Vagina (tissue), 2 donors: ENCODE data around the gene KCNJ4. TPM values are rescaled to one million over a fixed set of nuclear protein-coding genes. Genes with fewer than 3 reads are reported as not detected.
A peak's percentile ranks its signal among the peaks of the same experiment; 100 is the strongest.

Source experiments
- DNase-seq, 2 donors: peaks; one replicate each; pipeline ENCODE4 v3.0.0-alpha.2; 2017; ENCODE audit errors: extremely low spot score in 2 of 2
- H3K27ac ChIP-seq: fragments of 200-600 bp; sonication (generic); one replicate; pipeline ENCODE4 v1.5.1; 2019
- H3K27me3 ChIP-seq: fragments of 200-600 bp; sonication (generic); one replicate; pipeline ENCODE4 v1.5.1; 2019
- H3K36me3 ChIP-seq, 2 donors: fragments of 200-600 bp; sonication (generic); one replicate each; pipeline ENCODE4 v1.5.1; 2017 to 2019
- H3K4me1 ChIP-seq: fragments of 200-600 bp; sonication (generic); one replicate; pipeline ENCODE4 v1.5.1; 2019
- H3K4me3 ChIP-seq, 2 donors: fragments of 200-600 bp; sonication (generic); 1 replicate in 1 of 2; 2 replicates in 1 of 2; pipeline ENCODE4 v1.5.1; 2016 to 2019
- H3K9me3 ChIP-seq: fragments of 200-600 bp; sonication (generic); one replicate; pipeline ENCODE4 v1.5.1; 2019
- POLR2A ChIP-seq, 2 donors: fragments of 450-650 bp; IDR thresholded peaks; one replicate each; pipeline ENCODE4 v1.6.1; 2017; ENCODE audit warnings: antibody characterized with exemption in 2 of 2, mild to moderate bottlenecking in 2 of 2, moderate library complexity in 2 of 2
- POLR2AphosphoS5 ChIP-seq, 2 donors: sonication (generic); formaldehyde crosslinking; IDR thresholded peaks; one replicate each; pipeline ENCODE4 v1.9.0; 2017; ENCODE audit warnings: antibody characterized with exemption in 2 of 2, mild to moderate bottlenecking in 2 of 2, low read depth in 1 of 2; ENCODE audit not compliant: insufficient read depth in 1 of 2
- intact Hi-C: fragments of 100-400 bp; cut with DNase I; formaldehyde crosslinking; loops from one replicate; pipeline ENCODE4 v1.15.1; 2023
- total RNA-seq: library from RNA; depleted of rRNA; stranded (reverse); fragments of >200 nt; gene quantifications from one replicate; pipeline ENCODE4 v1.2.3, GENCODE V29; 2016
- TF ChIP-seq, protein P1 (sequence below), 3 experiments: fragments of 450-650 bp in 2 of 3; fragments of 200-600 bp in 1 of 3; sonication (generic) in 1 of 3; IDR thresholded peaks; one replicate each; pipeline ENCODE4 v1.5.1; 2017 to 2019; ENCODE audit warnings: antibody characterized with exemption in 3 of 3, mild to moderate bottlenecking in 2 of 3, moderate library complexity in 2 of 3

KCNJ4 gene
- total RNA-seq, 1 donor from 2014 or later = not detected

DNA sequence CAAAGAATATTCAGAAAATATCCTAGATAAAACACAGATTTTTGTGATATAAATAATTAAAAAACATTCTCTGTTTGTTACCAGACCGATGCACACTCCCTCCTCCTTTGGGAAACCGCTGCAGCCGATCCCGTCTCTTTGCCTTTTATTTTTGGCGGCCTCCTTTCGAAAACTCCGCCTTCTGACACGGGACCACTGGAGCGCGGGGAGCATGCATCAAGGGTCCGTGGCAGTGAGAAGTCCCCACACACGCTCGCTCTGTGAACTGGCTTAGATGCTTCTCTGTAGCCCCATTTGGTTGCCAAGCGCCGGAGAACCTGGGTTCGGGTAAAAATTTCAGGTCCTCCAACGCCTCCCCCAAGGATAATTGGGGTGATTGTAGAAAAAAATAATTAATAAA is 34.1 kb upstream of the KCNJ4 start:
- H3K4me1 ChIP-seq = no peaks in the 10 kb centered on the region
- peaks cover 16 to 99% of the 10 kb centered on the region in 2 donors for H3K36me3 ChIP-seq
- TF ChIP-seq POLR2A (IDR thresholded peaks at IDR 0.05) (no peak), POLR2AphosphoS5 (IDR thresholded peaks at IDR 0.05; ENCODE audit: insufficient read depth in 1 of 2, low read depth in 1 of 2) (peak in 1 of 2 donors; percentile 27)
- no peak for DNase-seq
- H3K27me3 ChIP-seq = no peaks in the 10 kb centered on the region
- no peak overlapping the region for H3K27ac ChIP-seq
- intact Hi-C loops = no loop called here
- no peaks in the 10 kb centered on the region for H3K9me3 ChIP-seq
- no peak overlapping the region for H3K4me3 ChIP-seq

DNA sequence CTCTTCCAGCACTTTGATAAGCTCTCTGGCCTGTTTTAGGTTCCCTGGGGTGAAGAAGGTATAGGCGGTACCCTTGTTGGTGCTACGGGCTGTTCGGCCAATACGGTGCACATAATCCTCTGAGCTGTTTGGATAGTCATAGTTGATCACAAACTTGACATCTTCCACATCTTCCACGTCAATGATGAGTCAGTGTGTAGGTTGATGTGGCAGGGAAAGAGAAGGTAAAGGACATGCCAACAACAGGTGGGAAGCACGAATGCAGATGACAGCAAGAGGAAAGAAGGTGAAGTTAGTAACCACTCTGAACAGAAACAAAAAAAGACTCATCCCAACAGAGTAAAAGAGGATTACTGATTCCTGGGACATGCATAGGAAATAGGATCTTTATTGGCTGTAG is 32.9 kb upstream of the KCNJ4 start:
- H3K9me3 ChIP-seq = no peaks in the 10 kb centered on the region
- intact Hi-C loops = no loop called here
- no peaks in the 10 kb centered on the region for H3K27me3 ChIP-seq
- H3K4me1 ChIP-seq = no peaks in the 10 kb centered on the region
- TF ChIP-seq, protein P1, sequence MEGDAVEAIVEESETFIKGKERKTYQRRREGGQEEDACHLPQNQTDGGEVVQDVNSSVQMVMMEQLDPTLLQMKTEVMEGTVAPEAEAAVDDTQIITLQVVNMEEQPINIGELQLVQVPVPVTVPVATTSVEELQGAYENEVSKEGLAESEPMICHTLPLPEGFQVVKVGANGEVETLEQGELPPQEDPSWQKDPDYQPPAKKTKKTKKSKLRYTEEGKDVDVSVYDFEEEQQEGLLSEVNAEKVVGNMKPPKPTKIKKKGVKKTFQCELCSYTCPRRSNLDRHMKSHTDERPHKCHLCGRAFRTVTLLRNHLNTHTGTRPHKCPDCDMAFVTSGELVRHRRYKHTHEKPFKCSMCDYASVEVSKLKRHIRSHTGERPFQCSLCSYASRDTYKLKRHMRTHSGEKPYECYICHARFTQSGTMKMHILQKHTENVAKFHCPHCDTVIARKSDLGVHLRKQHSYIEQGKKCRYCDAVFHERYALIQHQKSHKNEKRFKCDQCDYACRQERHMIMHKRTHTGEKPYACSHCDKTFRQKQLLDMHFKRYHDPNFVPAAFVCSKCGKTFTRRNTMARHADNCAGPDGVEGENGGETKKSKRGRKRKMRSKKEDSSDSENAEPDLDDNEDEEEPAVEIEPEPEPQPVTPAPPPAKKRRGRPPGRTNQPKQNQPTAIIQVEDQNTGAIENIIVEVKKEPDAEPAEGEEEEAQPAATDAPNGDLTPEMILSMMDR (IDR thresholded peaks at IDR 0.05) = no peak
- no peak for TF ChIP-seq POLR2AphosphoS5 (IDR thresholded peaks at IDR 0.05; ENCODE audit: insufficient read depth in 1 of 2, low read depth in 1 of 2)
- no peak for TF ChIP-seq POLR2A (IDR thresholded peaks at IDR 0.05)
- H3K27ac ChIP-seq = no peak overlapping the region
- H3K4me3 ChIP-seq = no peak overlapping the region
- no peak for DNase-seq
- H3K36me3 ChIP-seq = peaks cover 13 to 99% of the 10 kb centered on the region in 2 donors

DNA sequence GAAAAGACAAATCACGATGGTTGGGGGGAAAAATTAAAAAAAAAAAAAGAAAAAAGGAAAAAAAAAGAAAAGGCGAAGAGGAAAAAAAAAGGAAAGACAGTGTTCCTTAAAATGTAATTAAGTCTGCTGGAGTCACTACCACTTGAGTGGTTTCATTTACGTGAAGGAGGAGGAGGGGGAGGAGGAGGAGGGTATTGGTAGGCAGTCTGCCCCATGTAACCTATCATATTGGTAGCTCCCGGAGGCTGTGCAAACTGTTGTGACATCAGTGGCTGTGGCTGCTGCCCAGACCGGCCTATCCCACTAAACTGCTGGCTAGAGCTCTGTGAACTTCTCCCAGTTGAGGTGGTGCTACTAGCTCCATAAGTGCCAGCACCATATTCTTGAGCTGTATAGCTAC is 30.8 kb upstream of the KCNJ4 start:
- no peaks in the 10 kb centered on the region for H3K4me1 ChIP-seq
- no peaks in the 10 kb centered on the region for H3K9me3 ChIP-seq
- TF ChIP-seq POLR2AphosphoS5 (IDR thresholded peaks at IDR 0.05; ENCODE audit: insufficient read depth in 1 of 2, low read depth in 1 of 2) (no peak), POLR2A (IDR thresholded peaks at IDR 0.05) (no peak)
- TF ChIP-seq, protein P1 (IDR thresholded peaks at IDR 0.05) = no peak
- no peak for DNase-seq
- H3K27ac ChIP-seq = no peak overlapping the region
- intact Hi-C loops = no loop called here
- H3K36me3 ChIP-seq = peaks cover 9 to 98% of the 10 kb centered on the region in 2 donors
- no peaks in the 10 kb centered on the region for H3K27me3 ChIP-seq
- H3K4me3 ChIP-seq = no peak overlapping the region

DNA sequence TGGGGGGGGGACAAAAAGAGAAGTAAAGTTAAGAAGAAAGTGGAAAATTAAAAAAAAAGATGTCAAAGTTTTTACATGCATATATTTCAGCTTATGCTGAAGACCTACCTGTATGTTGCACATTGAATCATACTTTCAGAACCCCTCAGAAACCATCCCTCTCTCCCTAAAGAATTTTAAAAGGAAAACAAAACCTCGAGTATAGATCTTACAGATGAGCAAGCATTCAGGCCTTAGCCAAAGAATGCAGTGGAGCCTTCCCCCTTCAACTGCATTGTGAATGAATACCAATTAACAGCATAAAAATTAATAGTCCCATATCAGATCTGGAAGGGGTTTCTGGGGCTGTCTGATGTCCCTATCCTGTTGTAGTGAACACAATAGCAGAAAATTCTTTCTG is 29.2 kb upstream of the KCNJ4 start:
- no peak overlapping the region for H3K4me3 ChIP-seq
- no peaks in the 10 kb centered on the region for H3K9me3 ChIP-seq
- TF ChIP-seq POLR2A (IDR thresholded peaks at IDR 0.05) (no peak), POLR2AphosphoS5 (IDR thresholded peaks at IDR 0.05; ENCODE audit: insufficient read depth in 1 of 2, low read depth in 1 of 2) (no peak)
- TF ChIP-seq, protein P1 (IDR thresholded peaks at IDR 0.05) = no peak
- H3K27ac ChIP-seq = no peak overlapping the region
- no peaks in the 10 kb centered on the region for H3K27me3 ChIP-seq
- H3K36me3 ChIP-seq = peaks cover 9 to 84% of the 10 kb centered on the region in 2 donors
- no peaks in the 10 kb centered on the region for H3K4me1 ChIP-seq
- intact Hi-C loops = no loop called here
- no peak for DNase-seq

DNA sequence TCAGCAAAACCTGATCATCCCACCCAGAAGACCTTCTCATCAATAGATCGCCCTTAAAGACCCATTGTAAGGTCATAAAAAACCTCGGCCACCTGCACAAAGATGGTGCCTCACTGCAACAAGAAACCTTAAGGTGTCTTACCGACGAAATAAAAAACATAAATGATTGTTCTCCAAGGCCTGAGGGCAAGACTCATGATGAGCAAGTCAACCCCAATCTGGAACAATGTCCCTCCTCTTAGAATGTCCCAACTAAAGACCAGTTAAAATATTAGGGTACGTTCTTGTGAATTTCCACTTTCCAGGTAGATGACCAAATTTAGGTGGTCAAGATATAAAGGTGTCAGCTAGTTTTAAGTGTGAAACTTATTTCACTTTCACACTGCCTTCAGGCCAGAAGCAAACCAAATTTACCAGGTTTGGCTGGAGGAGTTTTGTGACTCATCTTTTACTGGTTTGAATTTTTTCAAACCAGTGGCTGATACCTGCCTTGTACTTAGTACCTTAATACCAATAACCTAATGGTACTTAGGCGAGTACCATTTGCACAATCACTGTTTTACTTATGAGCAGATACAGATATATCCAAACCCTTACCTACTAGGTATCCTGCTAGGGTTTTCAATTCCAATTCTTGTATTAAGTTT is 27.8 kb upstream of the KCNJ4 start:
- peaks cover 9 to 69% of the 10 kb centered on the region in 2 donors for H3K36me3 ChIP-seq
- no peak overlapping the region for H3K27ac ChIP-seq
- no peak overlapping the region for H3K4me3 ChIP-seq
- intact Hi-C loops = no loop called here
- DNase-seq = no peak
- no peaks in the 10 kb centered on the region for H3K27me3 ChIP-seq
- TF ChIP-seq POLR2AphosphoS5 (IDR thresholded peaks at IDR 0.05; ENCODE audit: insufficient read depth in 1 of 2, low read depth in 1 of 2) (no peak), POLR2A (IDR thresholded peaks at IDR 0.05) (no peak)
- TF ChIP-seq, protein P1 (IDR thresholded peaks at IDR 0.05) = no peak
- H3K4me1 ChIP-seq = no peaks in the 10 kb centered on the region
- no peaks in the 10 kb centered on the region for H3K9me3 ChIP-seq
